ENCODE measurements around the gene ZNF230. TPM values are rescaled to one million over a fixed set of nuclear protein-coding genes. Genes with fewer than 3 reads are reported as not detected.

Gene ZNF230
- total RNA-seq, result 4.8 and 5.2 TPM in 2 replicates

DNA sequence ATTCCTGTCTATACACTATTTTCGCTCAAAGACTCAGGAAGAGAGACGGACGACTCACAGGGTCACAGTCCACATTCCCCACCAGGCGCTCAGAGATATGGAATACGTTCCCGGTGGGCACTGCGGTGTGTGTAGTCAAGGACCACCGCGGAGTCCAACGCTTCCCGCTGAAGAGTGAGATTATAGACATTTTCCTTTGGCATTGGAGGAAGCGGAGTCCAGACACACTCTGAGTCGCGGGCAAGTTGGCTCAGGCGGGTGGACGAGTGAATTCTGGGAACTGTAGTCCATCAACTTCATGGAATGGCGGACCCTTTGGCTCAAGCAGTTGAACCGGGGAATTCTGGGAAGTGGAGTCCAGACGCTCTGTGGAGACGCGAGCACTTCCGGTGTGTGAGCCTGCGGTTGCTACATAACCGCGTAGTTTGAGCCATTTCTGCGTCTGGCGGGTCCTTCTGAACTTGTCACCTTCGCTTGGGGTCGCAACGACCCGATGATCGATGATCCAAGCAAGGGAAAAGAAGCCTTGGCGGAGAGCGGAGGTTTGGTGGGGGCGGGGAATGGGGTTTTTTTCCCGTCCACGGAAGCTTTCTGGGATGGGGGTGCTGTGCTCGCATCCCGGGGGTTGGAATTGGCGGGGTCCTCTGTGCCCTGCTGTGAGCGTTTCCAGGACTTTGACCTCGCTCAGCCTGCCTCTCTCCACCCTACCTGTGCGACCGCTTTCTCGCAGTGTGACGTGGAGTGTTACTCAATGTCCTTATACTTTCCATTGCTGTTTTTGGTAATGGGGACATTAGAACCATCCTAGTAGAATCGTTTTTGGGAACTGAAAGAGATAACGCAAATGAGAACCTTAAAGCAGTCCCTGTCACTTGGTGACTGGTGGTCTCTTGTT lies at the start of gene ZNF230:
TSS of gene ZNF230 (plus strand) at position 392 of the 895 bp plus-strand sequence. CDS start 4,122 bp downstream, outside the sequence.

DNA sequence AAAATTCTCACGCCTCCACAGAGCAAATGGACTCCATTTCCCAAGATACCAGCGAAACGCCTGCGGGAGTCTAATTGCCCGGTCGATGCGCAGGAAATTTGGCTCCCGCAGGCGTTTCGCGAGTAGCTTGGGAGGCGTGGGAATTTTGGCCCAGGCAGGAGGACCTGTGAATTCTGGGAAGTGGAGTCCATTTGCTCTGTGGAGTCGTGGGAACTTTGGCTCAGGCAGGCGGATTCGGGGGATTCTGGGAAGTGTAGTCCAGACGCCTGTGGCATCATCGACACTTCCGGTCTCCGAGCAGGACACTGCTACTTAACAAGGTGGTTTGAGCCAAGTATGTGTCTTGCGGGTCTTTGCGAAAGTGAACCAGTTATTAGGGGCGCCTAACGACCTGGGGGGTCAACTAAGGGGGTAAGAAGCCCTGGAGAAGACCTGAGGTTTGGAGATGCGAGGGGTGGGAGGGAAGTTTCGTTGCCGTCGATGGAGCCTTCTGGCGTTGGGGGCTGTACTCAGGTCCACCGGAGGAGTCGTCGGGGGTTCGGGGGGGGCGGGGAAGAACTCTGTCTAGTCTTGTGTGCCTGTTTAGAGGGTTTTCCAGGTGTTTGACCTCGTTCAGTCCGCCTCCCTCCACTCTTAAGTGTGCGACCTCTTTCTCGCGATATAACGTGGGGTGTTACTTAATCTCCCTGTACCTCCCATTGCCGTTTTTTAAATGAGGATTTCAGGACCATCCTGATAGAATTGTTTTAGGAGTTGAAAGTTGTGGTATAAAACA lies 18.7 kb upstream of the ZNF230 start, which contains the start of gene ZNF155:
TSS of gene ZNF155 (plus strand) at position 277 of the 775 bp plus-strand sequence. CDS start 4,356 bp downstream, outside the sequence.

DNA sequence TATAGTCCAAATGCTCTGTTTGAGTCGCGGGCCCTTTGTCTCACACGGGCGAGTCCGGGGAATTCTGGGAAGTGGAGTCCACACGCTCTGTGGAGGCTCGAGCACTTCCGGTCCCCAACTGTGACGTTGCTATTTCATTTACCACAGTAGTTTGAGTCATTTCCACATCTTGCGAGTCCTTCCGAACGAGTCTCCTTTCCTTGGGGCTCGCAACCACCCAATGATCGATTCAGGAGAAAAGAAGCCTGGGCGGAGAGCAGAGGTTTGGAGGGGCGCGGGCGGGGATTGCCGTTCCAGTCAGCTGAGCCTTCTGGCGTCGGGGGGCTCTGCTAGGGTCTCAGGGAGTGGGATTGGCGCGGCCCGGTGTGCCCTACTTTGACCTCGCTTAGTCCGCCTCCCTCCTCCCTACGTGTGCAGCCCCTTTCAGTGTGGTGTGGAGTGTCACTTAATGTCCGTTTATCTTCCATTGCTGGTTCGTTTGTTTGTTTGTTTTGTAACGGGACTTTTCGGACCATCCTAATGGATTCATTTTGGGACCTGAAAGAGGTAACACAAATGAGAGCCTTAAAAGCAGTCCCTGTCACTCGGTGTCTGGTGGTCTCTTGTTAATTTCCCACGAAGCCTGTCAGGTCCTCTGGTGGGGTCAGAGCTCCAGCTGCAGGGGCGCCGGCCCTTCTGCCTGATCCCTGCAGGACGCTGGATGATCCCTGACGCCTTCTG lies 22.6 kb downstream of the ZNF230 start, which contains the start of gene ZNF222:
TSS of gene ZNF222 (plus strand) at position 163 of the 720 bp plus-strand sequence. CDS start at position 221, 58 bp downstream.

DNA sequence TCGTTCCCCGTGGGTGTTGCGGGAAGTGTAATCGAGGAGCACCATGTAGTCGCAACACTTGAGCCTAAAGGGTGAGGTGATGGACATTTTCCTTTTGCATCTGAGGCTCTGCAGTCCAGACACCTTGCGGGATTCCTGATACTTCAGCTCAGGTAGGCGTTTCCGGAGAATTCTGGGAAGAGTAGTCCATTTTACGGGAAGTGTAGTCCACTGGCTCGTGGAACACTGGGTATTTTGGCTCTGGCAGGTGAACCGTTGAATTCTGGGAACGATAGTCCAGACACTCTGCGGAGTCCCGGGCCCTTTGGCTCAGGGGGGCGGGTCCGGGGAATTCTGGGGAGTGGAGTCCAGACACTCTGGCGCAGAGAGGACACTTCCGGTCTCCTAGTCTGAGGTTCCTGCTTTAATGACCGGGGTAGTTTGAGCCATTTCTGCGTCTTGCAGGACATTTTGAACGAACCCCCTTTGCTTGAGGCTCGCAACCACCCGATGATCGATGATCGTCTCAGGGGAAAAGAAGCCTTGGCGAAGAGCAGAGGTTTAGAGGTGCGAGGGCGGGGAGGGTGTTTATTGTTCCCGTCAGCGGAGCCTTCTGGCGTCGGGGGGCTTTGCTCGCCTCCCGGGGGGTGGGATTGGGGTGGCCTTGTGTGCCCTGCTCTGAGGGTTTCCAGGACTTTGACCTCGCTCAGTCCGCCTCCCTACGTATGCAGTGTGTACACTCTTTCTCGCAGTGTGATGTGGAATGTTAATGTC lies 49.1 kb downstream of the ZNF230 start, which contains the start of gene ZNF223:
TSS of gene ZNF223 (plus strand) at position 387 of the 753 bp plus-strand sequence. CDS start 3,141 bp downstream, outside the sequence.

Small RNA genes within 50 kb of the gene (small RNA-seq; reads per million reads assigned to genes)
- not detected for gene AC006213.5

Other genes with a start within 250 kb of the ZNF230 start
- 16.5 and 16.8 TPM in 2 replicates for gene SMG9, start 248.0 kb upstream of the ZNF230 start, total RNA-seq
- 3.9 and 6.1 TPM in 2 replicates for gene KCNN4, start 222.0 kb upstream of the ZNF230 start, total RNA-seq
- gene LYPD5, start 200.5 kb upstream of the ZNF230 start, total RNA-seq, result 0.65 and 1.1 TPM in 2 replicates
- gene ZNF283, start 175.6 kb upstream of the ZNF230 start, total RNA-seq, result 19.1 and 20.4 TPM in 2 replicates
- gene ZNF404, start 119.0 kb upstream of the ZNF230 start, total RNA-seq, result 1.3 and 5.9 TPM in 2 replicates
- gene ZNF45, start 67.7 kb upstream of the ZNF230 start, total RNA-seq, result 13.9 and 22.3 TPM in 2 replicates
- gene ZNF221, start 51.7 kb upstream of the ZNF230 start, total RNA-seq, result 10.5 and 15.5 TPM in 2 replicates
- 9.9 and 11.7 TPM in 2 replicates for gene ZNF155, start 18.8 kb upstream of the ZNF230 start, total RNA-seq
- gene ZNF222, start 22.4 kb downstream of the ZNF230 start, total RNA-seq, result 7.2 and 11.3 TPM in 2 replicates
- gene ZNF223, start 49.1 kb downstream of the ZNF230 start, total RNA-seq, result 6.4 and 7.1 TPM in 2 replicates
- 4.6 and 5.6 TPM in 2 replicates for gene ZNF284, start 69.2 kb downstream of the ZNF230 start, total RNA-seq
- gene ZNF224, start 91.4 kb downstream of the ZNF230 start, total RNA-seq, result 35.7 and 37.9 TPM in 2 replicates
- 7.1 and 10.3 TPM in 2 replicates for gene ZNF225, start 110.4 kb downstream of the ZNF230 start, total RNA-seq
- gene ZNF234, start 138.6 kb downstream of the ZNF230 start, total RNA-seq, result 16.4 and 16.5 TPM in 2 replicates
- 26.7 and 27.1 TPM in 2 replicates for gene ZNF226, start 162.1 kb downstream of the ZNF230 start, total RNA-seq
- 21.8 and 25.3 TPM in 2 replicates for gene ZNF227, start 209.6 kb downstream of the ZNF230 start, total RNA-seq

Data from articular chondrocyte of knee joint (primary cell).